ENCODE data around the gene TRAF5.

DNA sequence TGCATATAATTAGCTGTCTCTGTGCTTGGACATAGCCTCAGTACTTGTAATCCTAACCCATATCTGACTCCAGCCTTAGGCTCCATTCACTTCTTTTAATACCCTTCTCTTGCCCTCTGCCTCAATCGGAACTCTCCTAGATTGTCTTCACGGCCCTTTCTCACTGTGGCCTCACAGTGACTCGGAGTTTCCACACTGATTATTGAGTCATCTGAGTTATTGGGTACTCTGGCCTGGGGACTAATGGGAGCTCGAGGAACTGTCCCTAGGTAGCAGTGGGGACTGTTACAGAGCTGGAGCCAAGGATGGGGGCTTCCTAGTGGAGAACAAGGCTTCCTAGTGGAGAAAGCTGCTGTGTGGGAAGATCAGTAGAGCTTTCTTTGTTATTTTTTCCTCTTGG is 17.0 kb downstream of the TRAF5 start:
- TF ChIP-seq, protein P1, sequence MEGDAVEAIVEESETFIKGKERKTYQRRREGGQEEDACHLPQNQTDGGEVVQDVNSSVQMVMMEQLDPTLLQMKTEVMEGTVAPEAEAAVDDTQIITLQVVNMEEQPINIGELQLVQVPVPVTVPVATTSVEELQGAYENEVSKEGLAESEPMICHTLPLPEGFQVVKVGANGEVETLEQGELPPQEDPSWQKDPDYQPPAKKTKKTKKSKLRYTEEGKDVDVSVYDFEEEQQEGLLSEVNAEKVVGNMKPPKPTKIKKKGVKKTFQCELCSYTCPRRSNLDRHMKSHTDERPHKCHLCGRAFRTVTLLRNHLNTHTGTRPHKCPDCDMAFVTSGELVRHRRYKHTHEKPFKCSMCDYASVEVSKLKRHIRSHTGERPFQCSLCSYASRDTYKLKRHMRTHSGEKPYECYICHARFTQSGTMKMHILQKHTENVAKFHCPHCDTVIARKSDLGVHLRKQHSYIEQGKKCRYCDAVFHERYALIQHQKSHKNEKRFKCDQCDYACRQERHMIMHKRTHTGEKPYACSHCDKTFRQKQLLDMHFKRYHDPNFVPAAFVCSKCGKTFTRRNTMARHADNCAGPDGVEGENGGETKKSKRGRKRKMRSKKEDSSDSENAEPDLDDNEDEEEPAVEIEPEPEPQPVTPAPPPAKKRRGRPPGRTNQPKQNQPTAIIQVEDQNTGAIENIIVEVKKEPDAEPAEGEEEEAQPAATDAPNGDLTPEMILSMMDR (conservative IDR thresholded peaks at IDR 0.05; ENCODE audit: low read depth, low read length): no peak
- TF ChIP-seq MAFK (IDR thresholded peaks at IDR 0.05; ENCODE audit: low read depth, low read length) (no peak), POLR2A (IDR thresholded peaks at IDR 0.05; ENCODE audit: low read depth, low read length) (no peak), CEBPB (IDR thresholded peaks at IDR 0.05; ENCODE audit: low read depth, low read length) (no peak), RCOR1 (IDR thresholded peaks at IDR 0.05; ENCODE audit: insufficient replicate concordance, low read length) (no peak), MXI1 (IDR thresholded peaks at IDR 0.05; ENCODE audit: borderline replicate concordance, low read depth, low read length) (no peak), SMC3 (IDR thresholded peaks at IDR 0.05; ENCODE audit: low read depth, low read length) (no peak), RAD21 (IDR thresholded peaks at IDR 0.05; ENCODE audit: low read length) (no peak), BHLHE40 (IDR thresholded peaks at IDR 0.05; ENCODE audit: low read depth, low read length) (no peak), CHD1 (IDR thresholded peaks at IDR 0.05; ENCODE audit: low read depth, low read length) (no peak), FOS (IDR thresholded peaks at IDR 0.05; ENCODE audit: low read depth, low read length) (no peak), MAZ (IDR thresholded peaks at IDR 0.05; ENCODE audit: borderline replicate concordance, low read depth, low read length) (no peak)
- TF ChIP-seq, protein P2, sequence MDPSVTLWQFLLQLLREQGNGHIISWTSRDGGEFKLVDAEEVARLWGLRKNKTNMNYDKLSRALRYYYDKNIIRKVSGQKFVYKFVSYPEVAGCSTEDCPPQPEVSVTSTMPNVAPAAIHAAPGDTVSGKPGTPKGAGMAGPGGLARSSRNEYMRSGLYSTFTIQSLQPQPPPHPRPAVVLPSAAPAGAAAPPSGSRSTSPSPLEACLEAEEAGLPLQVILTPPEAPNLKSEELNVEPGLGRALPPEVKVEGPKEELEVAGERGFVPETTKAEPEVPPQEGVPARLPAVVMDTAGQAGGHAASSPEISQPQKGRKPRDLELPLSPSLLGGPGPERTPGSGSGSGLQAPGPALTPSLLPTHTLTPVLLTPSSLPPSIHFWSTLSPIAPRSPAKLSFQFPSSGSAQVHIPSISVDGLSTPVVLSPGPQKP (IDR thresholded peaks at IDR 0.05; ENCODE audit: borderline replicate concordance, low read depth, low read length): no peak
- TF ChIP-seq, protein P3, sequence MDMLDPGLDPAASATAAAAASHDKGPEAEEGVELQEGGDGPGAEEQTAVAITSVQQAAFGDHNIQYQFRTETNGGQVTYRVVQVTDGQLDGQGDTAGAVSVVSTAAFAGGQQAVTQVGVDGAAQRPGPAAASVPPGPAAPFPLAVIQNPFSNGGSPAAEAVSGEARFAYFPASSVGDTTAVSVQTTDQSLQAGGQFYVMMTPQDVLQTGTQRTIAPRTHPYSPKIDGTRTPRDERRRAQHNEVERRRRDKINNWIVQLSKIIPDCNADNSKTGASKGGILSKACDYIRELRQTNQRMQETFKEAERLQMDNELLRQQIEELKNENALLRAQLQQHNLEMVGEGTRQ (IDR thresholded peaks at IDR 0.05; ENCODE audit: low read depth, low read length): no peak
